PC-9 (cell line): ENCODE results near the gene TRIML2. TPM values are rescaled to one million over a fixed set of nuclear protein-coding genes. Genes with fewer than 3 reads are reported as not detected.

ENCODE experiments used
- BruUV-seq: library from RNA; stranded (reverse); fragments of 400-500 nt; replicated peaks from 2 replicates; lab custom pipeline; 2021; lab: Mats Ljungman, UMichigan
- CTCF ChIA-PET: fragments of 300-600 bp; sonication (Branson Sonifier 250); formaldehyde crosslinking; loops from one replicate; lab custom pipeline; 2022; ENCODE audit warnings: antibody characterized with exemption; lab: Charles Lee
- POLR2A ChIA-PET: fragments of 300-600 bp; sonication (Branson Sonifier 250); formaldehyde crosslinking; loops from one replicate; lab custom pipeline; 2022; ENCODE audit warnings: antibody characterized with exemption; ENCODE audit not compliant: unreplicated experiment; lab: Charles Lee
- DNase-seq, 2 experiments: peaks; one replicate each; pipeline versions ENCODE4 v3.0.0 to v3.0.0-alpha.2; 2015 to 2022; ENCODE audit warnings: mixed read lengths in 1 of 2
- H2AFZ ChIP-seq: fragments of 200-600 bp; sonication (generic); 2 replicates; pipeline ENCODE4 v1.8.1; 2017; ENCODE audit warnings: antibody characterized with exemption
- H3F3A ChIP-seq: fragments of 200-600 bp; sonication (generic); 2 replicates; pipeline ENCODE4 v1.8.1; 2017; ENCODE audit warnings: antibody characterized with exemption, mild to moderate bottlenecking, low read depth; ENCODE audit not compliant: insufficient read depth
- H3K27ac ChIP-seq: fragments of 200-600 bp; sonication (generic); 2 replicates; pipeline ENCODE4 v1.6.1; 2016; ENCODE audit warnings: mixed run types
- H3K27me3 ChIP-seq: fragments of 200-600 bp; sonication (generic); 2 replicates; pipeline ENCODE4 v1.6.1; 2016; ENCODE audit warnings: low read depth, mixed run types; ENCODE audit not compliant: insufficient read depth
- H3K36me3 ChIP-seq: fragments of 200-600 bp; sonication (generic); 2 replicates; pipeline ENCODE4 v1.6.1; 2016; ENCODE audit warnings: low read depth, mixed run types
- H3K4me1 ChIP-seq: fragments of 200-600 bp; sonication (generic); replicated peaks from 2 replicates; pipeline ENCODE4 v1.6.1; 2016; ENCODE audit warnings: mixed run types; ENCODE audit not compliant: insufficient read depth
- H3K4me2 ChIP-seq: fragments of 200-600 bp; sonication (generic); 2 replicates; pipeline ENCODE4 v1.6.1; 2017; ENCODE audit warnings: mixed run types
- H3K4me3 ChIP-seq: fragments of 200-600 bp; sonication (generic); 2 replicates; pipeline ENCODE4 v1.6.1; 2016; ENCODE audit warnings: mixed run types
- H3K79me2 ChIP-seq: fragments of 200-600 bp; sonication (generic); 2 replicates; pipeline ENCODE4 v1.6.1; 2017; ENCODE audit warnings: low read depth, mixed run types
- H3K9me2 ChIP-seq: fragments of 200-600 bp; sonication (generic); 2 replicates; pipeline ENCODE4 v1.8.1; 2017; ENCODE audit warnings: mild to moderate bottlenecking; ENCODE audit not compliant: insufficient read depth
- H3K9me3 ChIP-seq: fragments of 200-600 bp; sonication (generic); 2 replicates; pipeline ENCODE4 v1.8.1; 2016; ENCODE audit warnings: low read depth; ENCODE audit not compliant: insufficient read depth
- H4K20me1 ChIP-seq: fragments of 200-600 bp; sonication (generic); 2 replicates; pipeline ENCODE4 v1.8.1; 2017; ENCODE audit not compliant: insufficient read depth
- EZH2 ChIP-seq: fragments of 200-600 bp; sonication (generic); IDR thresholded peaks from 2 replicates; pipeline ENCODE4 v1.8.0; 2017; ENCODE audit warnings: antibody characterized with exemption, low read depth
- intact Hi-C: fragments of 100-400 bp; cut with micrococcal nuclease; formaldehyde crosslinking; loops from one replicate; pipeline ENCODE4 v1.10.0; 2022; ENCODE audit not compliant: unreplicated experiment
- total RNA-seq: library from RNA; stranded (reverse); gene quantifications from 2 replicates; pipeline ENCODE4 v1.2.3, GENCODE V29; 2021
- TF ChIP-seq, protein P1 (sequence below): fragments of 200-600 bp; sonication (generic); conservative IDR thresholded peaks from 2 replicates; pipeline ENCODE4 v1.6.1; 2017; ENCODE audit warnings: mixed run types, antibody characterized with exemption, mild to moderate bottlenecking, moderate library complexity

The TRIML2 gene
- total RNA-seq, 1 experiment from 2014 or later = 0.28 TPM

DNA sequence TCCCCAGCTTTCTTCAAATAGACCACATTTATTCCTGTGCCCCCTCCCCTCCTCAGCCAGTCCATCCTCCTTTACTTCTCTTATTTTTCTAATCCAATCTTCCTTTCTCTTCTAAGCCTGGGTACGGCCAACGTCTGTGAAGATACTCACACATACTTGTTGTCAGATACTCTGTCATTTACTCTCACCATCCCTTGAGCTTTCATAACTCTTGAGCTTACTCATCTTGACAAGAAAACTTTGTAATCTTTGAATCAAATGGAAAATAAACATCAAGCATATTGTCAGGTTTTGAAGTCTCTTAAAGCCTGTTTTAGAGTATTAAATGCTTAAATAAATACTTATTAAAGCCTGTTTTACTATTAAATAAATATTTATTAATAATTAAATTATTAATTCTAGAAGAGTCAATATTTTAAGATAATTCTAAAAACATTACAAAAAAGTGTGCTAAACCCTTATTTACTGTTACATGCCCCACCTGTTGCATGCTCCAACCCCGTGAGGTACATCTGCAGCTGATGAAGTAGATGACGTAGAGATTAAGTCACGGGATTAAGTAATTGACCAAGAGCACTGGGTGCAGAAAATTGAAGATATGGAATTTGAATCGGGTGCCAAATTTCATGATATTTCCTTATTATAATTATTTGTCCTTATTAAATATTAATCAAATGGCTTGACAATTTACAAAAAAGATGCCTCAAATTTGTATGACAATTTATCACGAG lies 1.5 kb upstream of the TRIML2 start:
- no peaks in the 10 kb centered on the region for H3K79me2 ChIP-seq
- DNase-seq = no peak
- BruUV-seq = no TSS peak
- no peaks in the 10 kb centered on the region for H4K20me1 ChIP-seq
- no peak overlapping the region for H2AFZ ChIP-seq
- no peak overlapping the region for H3K4me2 ChIP-seq
- H3K4me3 ChIP-seq = no peak overlapping the region
- no peak overlapping the region for H3K27ac ChIP-seq
- H3F3A ChIP-seq = no peaks in the 10 kb centered on the region
- TF ChIP-seq, protein P1, sequence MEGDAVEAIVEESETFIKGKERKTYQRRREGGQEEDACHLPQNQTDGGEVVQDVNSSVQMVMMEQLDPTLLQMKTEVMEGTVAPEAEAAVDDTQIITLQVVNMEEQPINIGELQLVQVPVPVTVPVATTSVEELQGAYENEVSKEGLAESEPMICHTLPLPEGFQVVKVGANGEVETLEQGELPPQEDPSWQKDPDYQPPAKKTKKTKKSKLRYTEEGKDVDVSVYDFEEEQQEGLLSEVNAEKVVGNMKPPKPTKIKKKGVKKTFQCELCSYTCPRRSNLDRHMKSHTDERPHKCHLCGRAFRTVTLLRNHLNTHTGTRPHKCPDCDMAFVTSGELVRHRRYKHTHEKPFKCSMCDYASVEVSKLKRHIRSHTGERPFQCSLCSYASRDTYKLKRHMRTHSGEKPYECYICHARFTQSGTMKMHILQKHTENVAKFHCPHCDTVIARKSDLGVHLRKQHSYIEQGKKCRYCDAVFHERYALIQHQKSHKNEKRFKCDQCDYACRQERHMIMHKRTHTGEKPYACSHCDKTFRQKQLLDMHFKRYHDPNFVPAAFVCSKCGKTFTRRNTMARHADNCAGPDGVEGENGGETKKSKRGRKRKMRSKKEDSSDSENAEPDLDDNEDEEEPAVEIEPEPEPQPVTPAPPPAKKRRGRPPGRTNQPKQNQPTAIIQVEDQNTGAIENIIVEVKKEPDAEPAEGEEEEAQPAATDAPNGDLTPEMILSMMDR = no peak
- no peak for TF ChIP-seq EZH2
- intact Hi-C loops = no loop called here
- H3K27me3 ChIP-seq = no peaks in the 10 kb centered on the region
- no peaks in the 10 kb centered on the region for H3K9me2 ChIP-seq
- ChIA-PET POLR2A (no interaction called here), CTCF (no interaction called here)
- H3K4me1 ChIP-seq = no peaks in the 10 kb centered on the region
- H3K9me3 ChIP-seq = no peaks in the 10 kb centered on the region
- no peaks in the 10 kb centered on the region for H3K36me3 ChIP-seq

DNA sequence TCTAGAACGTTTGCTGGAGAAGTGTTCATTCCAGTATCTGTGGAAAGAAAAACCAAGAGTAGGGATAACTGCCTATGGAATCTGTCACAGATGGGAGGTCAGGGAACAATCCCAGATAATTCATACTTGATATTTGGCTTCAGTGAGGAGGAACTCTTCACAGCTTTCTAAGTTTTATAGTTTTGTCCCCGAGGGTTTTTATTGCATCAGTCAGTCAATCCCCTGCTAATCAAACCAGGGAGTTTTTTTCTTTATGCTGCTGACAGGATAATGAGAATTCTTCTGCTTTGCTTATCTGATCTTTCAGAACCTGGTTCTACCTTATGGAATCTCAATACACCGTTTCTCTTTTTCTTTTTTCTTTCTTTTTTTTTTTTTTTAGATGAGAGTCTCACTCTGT lies 633 bp upstream of the TRIML2 start:
- H3F3A ChIP-seq = no peaks in the 10 kb centered on the region
- BruUV-seq = no TSS peak
- no peak overlapping the region for H3K4me3 ChIP-seq
- no peaks in the 10 kb centered on the region for H3K9me2 ChIP-seq
- no peak for DNase-seq
- ChIA-PET POLR2A (no interaction called here), CTCF (no interaction called here)
- H4K20me1 ChIP-seq = no peaks in the 10 kb centered on the region
- H2AFZ ChIP-seq = no peak overlapping the region
- no peaks in the 10 kb centered on the region for H3K4me1 ChIP-seq
- no peaks in the 10 kb centered on the region for H3K79me2 ChIP-seq
- intact Hi-C loops = no loop called here
- 0 out of 2 replicates have a peak overlapping the region, but pooled peaks have one; percentile 19 for H3K27ac ChIP-seq
- H3K27me3 ChIP-seq = no peaks in the 10 kb centered on the region
- no peak overlapping the region for H3K4me2 ChIP-seq
- H3K36me3 ChIP-seq = no peaks in the 10 kb centered on the region
- TF ChIP-seq, protein P1 = no peak
- TF ChIP-seq EZH2 = no peak
- no peaks in the 10 kb centered on the region for H3K9me3 ChIP-seq

DNA sequence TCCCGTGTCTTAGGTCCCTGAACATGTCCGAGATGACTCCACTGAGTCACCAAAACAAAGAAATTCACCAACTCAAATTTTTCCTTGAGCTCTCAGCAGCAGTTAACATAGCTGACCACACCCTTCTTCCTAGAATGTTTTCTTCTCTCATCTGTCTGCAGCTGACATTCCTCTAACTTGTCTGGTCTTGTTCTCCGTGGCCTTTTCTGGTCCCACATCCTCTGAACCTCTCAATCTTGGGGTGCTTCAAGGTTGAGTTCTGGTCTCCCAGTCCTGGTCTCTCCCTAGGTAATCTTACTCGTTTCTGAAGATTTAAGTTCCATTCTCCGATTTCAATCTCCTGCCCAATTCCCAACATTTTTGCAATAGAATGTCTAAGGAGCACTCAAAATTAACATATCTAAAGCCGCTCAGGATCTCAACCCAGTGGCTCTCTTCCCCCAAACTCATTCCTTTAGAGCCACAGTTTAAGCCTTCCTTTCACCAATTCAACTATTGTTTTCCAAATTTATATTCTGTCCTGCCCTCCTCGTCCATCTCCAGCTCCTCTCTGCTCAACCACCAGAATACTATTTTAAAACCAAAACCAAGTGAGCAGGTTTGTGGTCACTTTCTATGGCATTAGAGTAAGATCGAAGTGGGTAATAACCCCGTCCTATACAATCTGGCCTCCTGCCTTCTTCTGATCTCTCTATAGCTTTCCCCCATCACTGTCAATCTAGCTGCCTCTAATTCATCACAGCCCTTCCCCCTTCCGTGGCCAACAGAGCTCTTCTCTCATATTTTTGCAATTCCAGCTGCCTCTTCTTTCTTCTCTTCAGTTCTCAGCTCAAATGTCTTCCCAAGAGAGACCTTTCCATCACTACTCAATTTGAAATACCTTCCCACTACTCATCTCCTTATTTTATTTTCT lies 1.2 kb downstream of the TRIML2 start:
- BruUV-seq = no TSS peak
- Histone ChIP-seq H3K36me3 (no peaks in the 10 kb centered on the region), H3K9me3 (no peaks in the 10 kb centered on the region), H3K4me1 (no peaks in the 10 kb centered on the region), H4K20me1 (no peaks in the 10 kb centered on the region), H3K4me2 (no peak overlapping the region), H2AFZ (no peak overlapping the region), H3K79me2 (no peaks in the 10 kb centered on the region), H3K27me3 (no peaks in the 10 kb centered on the region), H3K9me2 (no peaks in the 10 kb centered on the region), H3K27ac (no peak overlapping the region), H3K4me3 (no peak overlapping the region), H3F3A (no peaks in the 10 kb centered on the region)
- ChIA-PET POLR2A (no interaction called here), CTCF (no interaction called here)
- DNase-seq = no peak
- intact Hi-C loops = no loop called here
- no peak for TF ChIP-seq EZH2
- TF ChIP-seq, protein P1 = no peak
